Skeletal muscle satellite cell (primary cell): Measurements from ENCODE around the gene CEACAM20. TPM values are rescaled to one million over a fixed set of nuclear protein-coding genes. Genes with fewer than 3 reads are reported as not detected.

Source experiments
- small RNA-seq: library from RNA; depleted of rRNA; stranded (forward); fragments of <200 nt; gene quantifications from one replicate; pipeline ENCODE3, GENCODE V24; 2012

CEACAM20 gene

Small RNA genes within 50 kb of the gene (small RNA-seq; reads per million reads assigned to genes)
- not detected for gene AC243964.1
